Ishikawa (cell line): Measurements from ENCODE around the gene FANCD2.

Source experiments
- CEBPB ChIP-seq: IDR thresholded peaks from 2 replicates; pipeline ENCODE4 v1.6.1; 2012
- CREB1 ChIP-seq: IDR thresholded peaks from 2 replicates; pipeline ENCODE4 v1.6.1; 2012; ENCODE audit warnings: low read depth
- EGR1 ChIP-seq: IDR thresholded peaks from 2 replicates; pipeline ENCODE4 v1.6.1; 2012
- EP300 ChIP-seq: IDR thresholded peaks from 2 replicates; pipeline ENCODE4 v1.6.1; 2012; ENCODE audit warnings: borderline replicate concordance
- FOXM1 ChIP-seq: IDR thresholded peaks from 2 replicates; pipeline ENCODE4 v1.6.1; 2012; ENCODE audit warnings: low read depth, borderline replicate concordance
- NFIC ChIP-seq: IDR thresholded peaks from 2 replicates; pipeline ENCODE4 v1.6.1; 2012
- RAD21 ChIP-seq: IDR thresholded peaks from 2 replicates; pipeline ENCODE4 v1.6.1; 2012; ENCODE audit warnings: low read depth
- TAF1 ChIP-seq: IDR thresholded peaks from 2 replicates; pipeline ENCODE4 v1.6.1; 2012; ENCODE audit warnings: low read depth, mild to moderate bottlenecking
- TCF12 ChIP-seq: IDR thresholded peaks from 2 replicates; pipeline ENCODE4 v1.6.1; 2012; ENCODE audit warnings: low read depth
- TEAD4 ChIP-seq: IDR thresholded peaks from 2 replicates; pipeline ENCODE4 v1.6.1; 2012
- YY1 ChIP-seq: IDR thresholded peaks from 2 replicates; pipeline ENCODE4 v1.6.1; 2012; ENCODE audit warnings: low read depth
- ZBTB7A ChIP-seq: IDR thresholded peaks from 2 replicates; pipeline ENCODE4 v1.6.1; 2012; ENCODE audit warnings: low read depth
- TF ChIP-seq, protein P1 (sequence below): IDR thresholded peaks from 2 replicates; pipeline ENCODE4 v1.6.1; 2012
- TF ChIP-seq, protein P2 (sequence below): IDR thresholded peaks from 2 replicates; pipeline ENCODE4 v1.6.1; 2012; ENCODE audit warnings: low read depth, mild to moderate bottlenecking
- TF ChIP-seq, protein P3 (sequence below): IDR thresholded peaks from 2 replicates; pipeline ENCODE4 v1.6.1; 2012

Gene FANCD2

DNA sequence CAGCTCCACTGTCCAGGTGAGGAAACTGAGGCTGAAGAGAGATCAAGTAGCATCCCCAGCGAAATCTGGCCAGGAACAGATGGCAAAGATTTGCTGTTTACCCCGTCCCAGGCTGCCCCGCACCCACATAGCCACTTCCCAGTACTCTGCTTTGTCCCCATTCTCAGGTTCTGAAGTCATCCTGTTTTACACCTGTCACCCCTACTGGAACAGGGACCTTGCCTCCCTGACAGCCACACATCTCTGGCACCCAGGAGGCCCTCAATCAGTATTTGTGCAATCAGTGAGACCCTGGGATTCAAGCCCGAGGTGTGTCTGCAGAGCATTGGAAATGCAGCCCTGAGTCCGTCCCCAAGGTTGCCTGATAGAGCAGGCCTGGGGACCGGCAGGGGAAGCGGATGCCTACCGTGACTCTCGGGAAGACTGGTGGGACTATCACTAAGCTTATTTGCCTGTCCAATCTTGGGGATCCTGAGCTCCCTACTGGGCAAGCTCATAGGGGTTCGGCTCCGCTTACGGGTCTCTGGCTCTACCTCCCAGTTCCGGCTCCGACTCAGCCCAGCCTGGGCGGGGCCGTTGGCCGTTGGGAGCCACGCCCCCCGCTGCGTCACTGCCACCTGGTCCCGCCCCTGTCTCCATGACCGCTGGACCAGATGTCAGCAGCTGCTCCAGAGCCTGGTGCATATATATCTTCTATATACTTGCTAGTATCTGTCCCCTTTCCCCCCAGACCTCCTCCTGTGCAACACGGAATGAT lies 17.5 kb upstream of the FANCD2 start:
- TF ChIP-seq CREB1, result 0 out of 2 replicates have a peak, but pooled peaks have one; percentile 29
- peak; percentile 38; the same call in 1 of the 2 replicates for TF ChIP-seq TCF12
- TF ChIP-seq RAD21, result no peak
- no peak for TF ChIP-seq EP300
- TF ChIP-seq, protein P1, sequence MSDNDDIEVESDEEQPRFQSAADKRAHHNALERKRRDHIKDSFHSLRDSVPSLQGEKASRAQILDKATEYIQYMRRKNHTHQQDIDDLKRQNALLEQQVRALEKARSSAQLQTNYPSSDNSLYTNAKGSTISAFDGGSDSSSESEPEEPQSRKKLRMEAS, result peak; percentile 27; the same call in 1 of the 2 replicates
- no peak for TF ChIP-seq CEBPB
- TF ChIP-seq YY1, result no peak
- peak; percentile 31; the same call in 1 of the 2 replicates for TF ChIP-seq TAF1

DNA sequence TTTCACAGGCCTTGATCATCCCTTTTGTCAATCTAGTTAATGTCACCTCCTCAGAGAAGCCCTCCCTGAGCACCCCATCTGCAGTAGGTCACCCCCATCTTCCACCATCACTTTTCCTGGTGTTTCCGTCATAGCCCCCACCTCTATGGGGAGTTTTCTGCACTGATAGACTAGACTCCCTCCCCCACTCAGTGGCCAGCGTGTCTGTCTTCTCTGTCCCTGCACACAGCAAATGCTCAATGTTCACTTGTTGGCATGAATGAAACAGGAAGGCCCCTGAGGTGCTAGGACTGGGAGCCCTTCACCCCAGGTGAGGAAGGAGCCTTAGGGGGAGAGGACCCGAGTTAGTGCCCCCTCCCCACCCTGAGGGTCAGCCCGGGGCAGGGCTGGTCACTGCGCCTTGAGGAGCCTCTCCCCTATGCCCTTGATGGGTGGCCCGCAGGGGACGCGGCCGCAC lies 15.8 kb upstream of the FANCD2 start:
- TF ChIP-seq, protein P2, sequence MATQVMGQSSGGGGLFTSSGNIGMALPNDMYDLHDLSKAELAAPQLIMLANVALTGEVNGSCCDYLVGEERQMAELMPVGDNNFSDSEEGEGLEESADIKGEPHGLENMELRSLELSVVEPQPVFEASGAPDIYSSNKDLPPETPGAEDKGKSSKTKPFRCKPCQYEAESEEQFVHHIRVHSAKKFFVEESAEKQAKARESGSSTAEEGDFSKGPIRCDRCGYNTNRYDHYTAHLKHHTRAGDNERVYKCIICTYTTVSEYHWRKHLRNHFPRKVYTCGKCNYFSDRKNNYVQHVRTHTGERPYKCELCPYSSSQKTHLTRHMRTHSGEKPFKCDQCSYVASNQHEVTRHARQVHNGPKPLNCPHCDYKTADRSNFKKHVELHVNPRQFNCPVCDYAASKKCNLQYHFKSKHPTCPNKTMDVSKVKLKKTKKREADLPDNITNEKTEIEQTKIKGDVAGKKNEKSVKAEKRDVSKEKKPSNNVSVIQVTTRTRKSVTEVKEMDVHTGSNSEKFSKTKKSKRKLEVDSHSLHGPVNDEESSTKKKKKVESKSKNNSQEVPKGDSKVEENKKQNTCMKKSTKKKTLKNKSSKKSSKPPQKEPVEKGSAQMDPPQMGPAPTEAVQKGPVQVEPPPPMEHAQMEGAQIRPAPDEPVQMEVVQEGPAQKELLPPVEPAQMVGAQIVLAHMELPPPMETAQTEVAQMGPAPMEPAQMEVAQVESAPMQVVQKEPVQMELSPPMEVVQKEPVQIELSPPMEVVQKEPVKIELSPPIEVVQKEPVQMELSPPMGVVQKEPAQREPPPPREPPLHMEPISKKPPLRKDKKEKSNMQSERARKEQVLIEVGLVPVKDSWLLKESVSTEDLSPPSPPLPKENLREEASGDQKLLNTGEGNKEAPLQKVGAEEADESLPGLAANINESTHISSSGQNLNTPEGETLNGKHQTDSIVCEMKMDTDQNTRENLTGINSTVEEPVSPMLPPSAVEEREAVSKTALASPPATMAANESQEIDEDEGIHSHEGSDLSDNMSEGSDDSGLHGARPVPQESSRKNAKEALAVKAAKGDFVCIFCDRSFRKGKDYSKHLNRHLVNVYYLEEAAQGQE, result no peak
- no peak for TF ChIP-seq YY1
- TF ChIP-seq, protein P3, sequence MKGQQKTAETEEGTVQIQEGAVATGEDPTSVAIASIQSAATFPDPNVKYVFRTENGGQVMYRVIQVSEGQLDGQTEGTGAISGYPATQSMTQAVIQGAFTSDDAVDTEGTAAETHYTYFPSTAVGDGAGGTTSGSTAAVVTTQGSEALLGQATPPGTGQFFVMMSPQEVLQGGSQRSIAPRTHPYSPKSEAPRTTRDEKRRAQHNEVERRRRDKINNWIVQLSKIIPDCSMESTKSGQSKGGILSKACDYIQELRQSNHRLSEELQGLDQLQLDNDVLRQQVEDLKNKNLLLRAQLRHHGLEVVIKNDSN, result no peak
- TF ChIP-seq ZBTB7A, result no peak
- no peak for TF ChIP-seq NFIC
- no peak for TF ChIP-seq RAD21
- TF ChIP-seq, protein P1, result no peak
- no peak for TF ChIP-seq EGR1
- no peak for TF ChIP-seq EP300
- TF ChIP-seq TCF12, result no peak
- no peak for TF ChIP-seq CEBPB

DNA sequence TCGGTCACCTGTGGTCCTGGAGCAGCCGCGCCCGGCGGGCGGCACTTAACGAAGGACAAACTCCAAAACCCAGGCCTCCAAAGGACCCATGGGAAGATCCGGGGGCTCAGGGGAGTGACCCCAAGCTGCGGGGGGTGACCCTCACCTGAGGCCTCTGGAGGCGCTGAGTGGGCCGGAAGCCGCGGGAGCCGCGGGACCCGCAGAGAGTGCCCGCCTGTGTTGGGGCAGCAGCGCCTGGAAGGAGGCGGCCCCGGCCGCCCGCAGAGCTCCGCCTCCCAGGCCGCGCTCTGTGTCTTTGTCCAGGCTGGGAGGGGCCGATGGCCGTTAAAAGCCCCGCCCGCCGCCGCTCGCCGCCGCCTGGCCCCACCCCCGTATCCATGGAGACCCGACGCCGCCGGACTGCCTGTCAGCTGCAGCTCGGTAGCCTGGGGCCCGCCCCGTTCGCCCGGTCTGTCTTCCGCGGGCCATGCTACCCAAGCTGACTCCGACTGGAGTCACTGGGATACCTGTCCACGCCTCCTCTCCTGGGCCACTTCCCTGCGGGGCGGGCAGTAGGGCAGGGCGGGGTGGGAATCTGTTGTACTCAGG lies 15.3 kb upstream of the FANCD2 start:
- TF ChIP-seq TAF1, result peak; percentile 24; the same call in 1 of the 2 replicates
- no peak for TF ChIP-seq TEAD4
- TF ChIP-seq CEBPB, result no peak
- peak; percentile 46; the same call in 1 of the 2 replicates for TF ChIP-seq ZBTB7A

DNA sequence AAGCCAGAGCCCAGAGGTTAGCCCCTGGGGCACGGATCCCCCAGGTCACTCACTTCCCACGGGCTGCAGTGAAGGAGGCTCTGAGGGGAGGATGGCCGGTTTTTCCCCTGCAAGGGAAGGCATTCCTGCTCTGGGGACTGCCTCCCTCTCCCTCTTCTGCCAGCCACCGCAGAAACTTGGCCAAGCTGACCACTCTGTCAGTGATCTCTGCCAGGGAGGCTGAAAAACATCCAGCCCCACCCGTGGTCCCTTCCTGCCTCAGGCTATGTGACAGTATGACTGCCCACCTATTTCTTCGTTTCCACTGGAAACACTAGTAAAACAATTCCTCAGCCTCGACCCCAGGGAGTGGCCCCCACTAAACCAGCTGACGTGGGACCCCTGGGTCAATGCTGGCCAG lies 14.6 kb upstream of the FANCD2 start:
- TF ChIP-seq EP300 (no peak), CREB1 (no peak), TCF12 (no peak), TEAD4 (no peak), FOXM1 (no peak), RAD21 (no peak), NFIC (no peak), YY1 (no peak), ZBTB7A (no peak), CEBPB (no peak), EGR1 (no peak), TAF1 (no peak)
- TF ChIP-seq, protein P2, result no peak
- TF ChIP-seq, protein P1, result no peak
- TF ChIP-seq, protein P3, result no peak

DNA sequence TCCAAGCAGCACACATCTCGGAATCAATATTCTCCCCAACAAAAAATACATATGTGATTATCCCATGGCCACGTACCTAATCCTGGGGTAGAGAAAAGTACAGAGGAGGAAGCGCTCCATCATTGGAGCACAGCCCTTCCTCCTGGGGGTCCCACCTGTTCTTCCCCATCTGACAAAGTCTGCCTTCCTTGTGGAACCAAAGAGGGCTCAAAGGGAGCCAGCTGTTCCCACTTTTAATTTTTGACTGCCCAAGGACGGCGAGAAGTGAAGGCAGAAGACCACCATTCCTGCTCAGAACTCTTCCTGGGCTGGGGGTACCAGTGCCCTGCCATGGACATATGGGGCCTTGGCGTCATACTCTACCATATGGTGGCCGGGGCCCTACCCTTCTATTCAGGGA lies 14.1 kb upstream of the FANCD2 start:
- TF ChIP-seq FOXM1, result no peak
- no peak for TF ChIP-seq CEBPB
- no peak for TF ChIP-seq TCF12
- TF ChIP-seq, protein P1, result no peak
- TF ChIP-seq EGR1, result no peak
- TF ChIP-seq CREB1, result no peak
- no peak for TF ChIP-seq TEAD4
- TF ChIP-seq, protein P3, result no peak
- TF ChIP-seq EP300, result no peak
- TF ChIP-seq TAF1, result no peak
- TF ChIP-seq, protein P2, result no peak
